ENCODE data around the gene ARPC5.

Gene ARPC5

GRCh38 chr1:183586455-183586854 is 49.1 kb downstream of the ARPC5 start:
- TF ChIP-seq CTCF (IDR thresholded peaks at IDR 0.05; ENCODE audit: borderline replicate concordance, insufficient read depth, low read depth, low read length), result no peak
- no peak overlapping the region for H3K4me3 ChIP-seq (ENCODE audit: low read depth, low read length)

- TF ChIP-seq CTCF (IDR thresholded peaks at IDR 0.05; ENCODE audit: borderline replicate concordance, insufficient read depth, low read depth, low read length), result no peak
- no peak overlapping the region for H3K4me3 ChIP-seq (ENCODE audit: low read depth, low read length)
Observed at GRCh38 chr1:183585038-183585437, 50.5 kb downstream of the ARPC5 start.

GRCh38 chr1:183584147-183584546 is 51.4 kb downstream of the ARPC5 start:
- no peak overlapping the region for H3K4me3 ChIP-seq (ENCODE audit: low read depth, low read length)
- TF ChIP-seq CTCF (IDR thresholded peaks at IDR 0.05; ENCODE audit: borderline replicate concordance, insufficient read depth, low read depth, low read length), result no peak

- TF ChIP-seq CTCF (IDR thresholded peaks at IDR 0.05; ENCODE audit: borderline replicate concordance, insufficient read depth, low read depth, low read length), result no peak
Observed at GRCh38 chr1:183583466-183583865, 52.1 kb downstream of the ARPC5 start.

GRCh38 chr1:183582021-183582713 is 53.4 kb downstream of the ARPC5 start:
- no peak overlapping the region for H3K4me3 ChIP-seq (ENCODE audit: low read depth, low read length)
- TF ChIP-seq CTCF (IDR thresholded peaks at IDR 0.05; ENCODE audit: borderline replicate concordance, insufficient read depth, low read depth, low read length), result no peak

More at GRCh38 chr1:183583466-183583865, 52.1 kb downstream of the ARPC5 start:
- H3K4me3 ChIP-seq (ENCODE audit: low read depth, low read length), result no peak overlapping the region

GRCh38 chr1:183580281-183580682 is 55.3 kb downstream of the ARPC5 start:
- no peak overlapping the region for H3K4me3 ChIP-seq (ENCODE audit: low read depth, low read length)
- TF ChIP-seq CTCF (IDR thresholded peaks at IDR 0.05; ENCODE audit: borderline replicate concordance, insufficient read depth, low read depth, low read length), result peak; percentile 35; the same call in 1 of the 2 replicates

- H3K4me3 ChIP-seq (ENCODE audit: low read depth, low read length), result no peak overlapping the region
- no peak for TF ChIP-seq CTCF (IDR thresholded peaks at IDR 0.05; ENCODE audit: borderline replicate concordance, insufficient read depth, low read depth, low read length)
Observed at GRCh38 chr1:183578856-183579255, 56.7 kb downstream of the ARPC5 start.

Data from GM12875 (cell line).